ENCODE measurements around the gene POU2AF1.
"Not testable (repeated sequence)": the region's sequence is repeated elsewhere in the genome, so short reads cannot be mapped to it uniquely, and the experiment has no call there.

POU2AF1 gene

DNA sequence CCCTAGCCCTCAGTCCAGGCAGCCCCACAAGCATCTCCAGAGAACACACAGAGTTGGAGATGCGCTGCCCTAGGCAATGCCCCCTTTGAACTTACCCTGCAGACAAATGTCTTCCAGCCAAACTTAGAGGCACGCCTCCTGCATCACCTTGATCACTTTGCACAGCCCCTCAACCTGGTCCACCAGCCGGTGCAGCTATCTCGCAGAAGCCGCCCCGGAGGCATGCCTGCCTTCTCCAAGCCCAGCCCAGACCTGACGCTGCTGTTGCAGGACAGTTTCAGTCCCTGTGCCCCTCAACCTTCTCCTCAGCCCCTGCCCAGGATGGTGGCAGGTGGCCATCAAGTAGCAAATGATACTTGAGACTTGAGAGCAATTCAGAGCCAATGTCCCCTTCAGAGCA lies 16.7 kb upstream of the POU2AF1 start:
- Histone ChIP-seq H3K27ac (ENCODE audit: low read length) (no peak overlapping the region), H3K4me1 (ENCODE audit: control insufficient read depth, low read depth, low read length) (no peaks in the 10 kb centered on the region), H3K9ac (ENCODE audit: low read length) (no peak overlapping the region), H3K4me3 (ENCODE audit: low read length) (no peak overlapping the region), H3K9me3 (ENCODE audit: control insufficient read depth, low read depth, low read length) (no peaks in the 10 kb centered on the region), H3K36me3 (ENCODE audit: control insufficient read depth, low read depth, low read length) (no peaks in the 10 kb centered on the region), H3K27me3 (ENCODE audit: control insufficient read depth, insufficient read depth, low read length) (no peaks in the 10 kb centered on the region)

DNA sequence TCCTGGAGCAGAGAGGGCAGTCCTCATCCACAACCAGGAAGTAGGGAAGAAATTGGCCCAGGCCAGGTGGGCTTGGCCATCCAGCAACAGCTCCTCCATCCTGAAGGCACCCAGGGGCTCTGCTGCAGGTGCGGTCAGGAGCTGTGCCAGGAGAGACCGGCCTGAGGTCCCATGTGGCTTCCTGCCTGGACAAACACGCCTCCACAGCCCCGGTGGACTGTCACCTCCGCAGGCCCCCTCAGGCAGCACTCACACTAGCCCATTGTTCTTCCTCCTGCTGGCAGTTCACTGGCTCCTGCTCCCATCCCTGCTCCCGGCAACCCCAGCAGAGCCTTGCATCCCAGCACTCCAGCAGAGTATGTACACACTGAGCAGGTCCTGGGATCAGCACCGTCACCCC lies 16.0 kb upstream of the POU2AF1 start:
- H3K36me3 ChIP-seq (ENCODE audit: control insufficient read depth, low read depth, low read length), result no peaks in the 10 kb centered on the region
- no peak overlapping the region for H3K27ac ChIP-seq (ENCODE audit: low read length)
- no peaks in the 10 kb centered on the region for H3K27me3 ChIP-seq (ENCODE audit: control insufficient read depth, insufficient read depth, low read length)
- no peak overlapping the region for H3K9ac ChIP-seq (ENCODE audit: low read length)
- H3K9me3 ChIP-seq (ENCODE audit: control insufficient read depth, low read depth, low read length), result no peaks in the 10 kb centered on the region
- H3K4me1 ChIP-seq (ENCODE audit: control insufficient read depth, low read depth, low read length), result no peaks in the 10 kb centered on the region
- no peak overlapping the region for H3K4me3 ChIP-seq (ENCODE audit: low read length)

DNA sequence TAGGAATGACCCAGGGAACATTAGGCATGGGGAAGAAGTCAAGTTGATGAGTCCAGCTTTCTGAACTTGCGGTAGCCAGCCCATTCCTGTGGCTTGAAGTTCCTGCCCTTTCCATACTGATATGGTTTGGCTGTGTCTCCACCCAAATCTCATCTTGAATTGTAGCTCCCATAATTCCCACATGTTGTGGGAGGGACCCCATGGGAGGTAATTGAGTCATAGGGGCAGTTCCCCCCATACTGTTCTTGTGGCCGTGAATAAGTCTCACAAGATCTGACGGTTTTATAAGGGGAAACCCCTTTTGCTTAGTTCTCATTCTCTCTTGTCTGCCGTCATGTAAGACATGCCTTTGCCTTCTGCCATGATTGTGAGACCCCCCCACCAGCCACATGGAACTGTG lies 15.1 kb upstream of the POU2AF1 start:
- not testable (repeated sequence) for H3K9me3 ChIP-seq (ENCODE audit: control insufficient read depth, low read depth, low read length); H3K4me3 ChIP-seq (ENCODE audit: low read length); H3K27me3 ChIP-seq (ENCODE audit: control insufficient read depth, insufficient read depth, low read length); H3K36me3 ChIP-seq (ENCODE audit: control insufficient read depth, low read depth, low read length); H3K4me1 ChIP-seq (ENCODE audit: control insufficient read depth, low read depth, low read length); H3K27ac ChIP-seq (ENCODE audit: low read length); H3K9ac ChIP-seq (ENCODE audit: low read length)

DNA sequence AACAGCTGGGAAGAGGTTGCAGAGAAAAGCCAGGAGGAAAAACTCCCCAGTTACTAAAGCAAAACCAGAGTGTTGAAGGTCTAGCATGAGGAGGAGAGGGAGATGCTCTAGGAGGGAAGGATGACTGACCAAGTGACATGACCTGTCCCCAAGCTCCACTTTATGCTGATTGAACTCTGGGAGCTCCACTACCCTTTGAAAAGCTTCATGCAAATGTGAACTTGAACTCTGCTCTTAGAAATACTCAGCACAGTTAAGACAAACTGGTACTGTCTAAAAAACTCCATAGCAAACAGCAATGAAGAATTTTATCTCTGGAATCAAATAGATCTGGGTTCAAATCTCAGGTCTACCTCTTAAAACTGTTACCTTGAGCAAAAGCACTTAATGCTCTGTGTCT lies 14.5 kb upstream of the POU2AF1 start:
- no peaks in the 10 kb centered on the region for H3K27me3 ChIP-seq (ENCODE audit: control insufficient read depth, insufficient read depth, low read length)
- no peaks in the 10 kb centered on the region for H3K36me3 ChIP-seq (ENCODE audit: control insufficient read depth, low read depth, low read length)
- no peak overlapping the region for H3K9ac ChIP-seq (ENCODE audit: low read length)

DNA sequence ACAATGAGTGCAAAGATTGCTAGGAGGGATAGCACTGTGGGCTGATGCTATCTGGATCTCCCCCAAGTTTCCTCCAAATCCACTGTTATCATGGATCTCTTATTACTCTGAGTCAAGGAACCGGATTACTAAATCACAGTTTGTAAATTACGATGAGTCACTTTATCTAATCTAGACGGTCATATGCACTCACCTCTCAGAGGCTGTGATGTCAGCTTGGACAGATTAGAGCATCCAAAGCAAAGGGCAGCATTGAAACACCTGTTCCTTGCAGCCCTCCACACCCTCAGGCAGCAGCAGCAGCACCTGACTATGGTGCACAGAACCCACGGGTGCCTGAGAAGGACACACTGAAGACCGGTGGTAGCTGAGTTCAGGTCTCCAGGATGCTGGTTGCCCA lies 14.0 kb upstream of the POU2AF1 start:
- Histone ChIP-seq H3K9ac (ENCODE audit: low read length) (no peak overlapping the region), H3K27me3 (ENCODE audit: control insufficient read depth, insufficient read depth, low read length) (no peaks in the 10 kb centered on the region), H3K9me3 (ENCODE audit: control insufficient read depth, low read depth, low read length) (no peaks in the 10 kb centered on the region), H3K4me3 (ENCODE audit: low read length) (no peak overlapping the region), H3K27ac (ENCODE audit: low read length) (no peak overlapping the region), H3K36me3 (ENCODE audit: control insufficient read depth, low read depth, low read length) (no peaks in the 10 kb centered on the region), H3K4me1 (ENCODE audit: control insufficient read depth, low read depth, low read length) (no peaks in the 10 kb centered on the region)

More for the DNA sequence above, 14.5 kb upstream of the POU2AF1 start:
- no peaks in the 10 kb centered on the region for H3K4me1 ChIP-seq (ENCODE audit: control insufficient read depth, low read depth, low read length)
- H3K9me3 ChIP-seq (ENCODE audit: control insufficient read depth, low read depth, low read length), result no peaks in the 10 kb centered on the region
- no peak overlapping the region for H3K27ac ChIP-seq (ENCODE audit: low read length)
- H3K4me3 ChIP-seq (ENCODE audit: low read length), result no peak overlapping the region

DNA sequence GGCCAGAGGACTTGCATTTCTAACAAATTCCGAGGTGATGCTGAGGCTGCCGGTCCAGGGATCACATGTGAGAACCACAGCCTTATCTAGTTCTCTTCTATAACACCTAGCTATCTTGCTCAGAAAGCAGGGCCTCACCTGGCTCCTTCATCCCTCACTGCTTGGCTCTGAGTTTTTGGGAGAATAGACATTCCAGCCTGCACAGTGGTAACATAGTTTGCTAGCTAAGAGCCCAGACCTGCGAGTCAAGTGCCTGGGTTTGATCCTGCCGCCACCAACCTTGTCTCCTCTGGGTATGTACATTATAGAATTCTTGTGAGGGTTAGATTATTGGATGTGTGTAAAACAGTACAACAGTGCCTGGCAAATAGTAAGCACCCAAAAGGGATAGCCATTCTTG lies 13.5 kb upstream of the POU2AF1 start:
- Histone ChIP-seq H3K9me3 (ENCODE audit: control insufficient read depth, low read depth, low read length) (no peaks in the 10 kb centered on the region), H3K4me1 (ENCODE audit: control insufficient read depth, low read depth, low read length) (no peaks in the 10 kb centered on the region), H3K27ac (ENCODE audit: low read length) (no peak overlapping the region), H3K36me3 (ENCODE audit: control insufficient read depth, low read depth, low read length) (no peaks in the 10 kb centered on the region), H3K27me3 (ENCODE audit: control insufficient read depth, insufficient read depth, low read length) (no peaks in the 10 kb centered on the region), H3K4me3 (ENCODE audit: low read length) (no peak overlapping the region), H3K9ac (ENCODE audit: low read length) (no peak overlapping the region)

DNA sequence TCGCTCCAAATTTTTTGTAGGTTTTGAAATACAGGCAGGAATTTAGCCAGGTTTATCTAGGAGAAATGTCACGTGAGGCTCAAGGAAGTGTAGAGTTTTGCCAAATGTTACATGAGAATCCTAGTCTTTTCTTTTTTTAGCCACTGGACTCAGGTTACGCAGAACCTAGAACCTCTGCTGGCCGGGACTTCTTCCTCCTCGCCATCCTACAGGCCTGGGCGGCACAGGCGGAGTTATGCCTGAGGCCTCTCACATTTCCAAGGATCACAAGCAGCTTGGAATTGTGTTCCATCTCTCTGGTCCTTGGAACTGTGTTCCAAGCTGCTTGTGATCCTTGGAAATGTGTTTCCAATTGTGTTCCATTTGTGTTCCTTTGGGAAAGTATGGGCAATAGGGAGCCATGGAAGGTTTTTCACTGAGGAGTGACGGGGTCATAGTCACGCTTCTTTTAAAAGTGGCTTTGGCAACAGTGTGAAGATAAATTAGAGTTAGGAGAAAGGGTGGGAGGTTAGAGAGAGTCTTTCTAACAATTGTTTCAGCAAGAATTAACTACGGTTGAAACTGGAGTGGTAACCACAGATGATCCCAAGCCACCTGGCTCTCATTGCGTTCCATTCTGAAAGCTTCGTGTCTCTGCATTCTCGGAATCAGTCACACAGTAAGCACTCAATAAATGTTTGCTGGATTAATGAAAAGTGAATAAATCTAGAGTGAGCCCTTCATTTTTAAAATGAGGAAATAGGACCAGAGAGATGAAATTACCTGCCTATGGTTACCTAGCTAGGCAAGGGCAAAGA lies 12.5 kb upstream of the POU2AF1 start:
- Histone ChIP-seq H3K9ac (ENCODE audit: low read length) (no peak overlapping the region), H3K27me3 (ENCODE audit: control insufficient read depth, insufficient read depth, low read length) (no peaks in the 10 kb centered on the region), H3K36me3 (ENCODE audit: control insufficient read depth, low read depth, low read length) (no peaks in the 10 kb centered on the region), H3K27ac (ENCODE audit: low read length) (no peak overlapping the region), H3K4me1 (ENCODE audit: control insufficient read depth, low read depth, low read length) (no peaks in the 10 kb centered on the region), H3K4me3 (ENCODE audit: low read length) (no peak overlapping the region), H3K9me3 (ENCODE audit: control insufficient read depth, low read depth, low read length) (no peaks in the 10 kb centered on the region)

DNA sequence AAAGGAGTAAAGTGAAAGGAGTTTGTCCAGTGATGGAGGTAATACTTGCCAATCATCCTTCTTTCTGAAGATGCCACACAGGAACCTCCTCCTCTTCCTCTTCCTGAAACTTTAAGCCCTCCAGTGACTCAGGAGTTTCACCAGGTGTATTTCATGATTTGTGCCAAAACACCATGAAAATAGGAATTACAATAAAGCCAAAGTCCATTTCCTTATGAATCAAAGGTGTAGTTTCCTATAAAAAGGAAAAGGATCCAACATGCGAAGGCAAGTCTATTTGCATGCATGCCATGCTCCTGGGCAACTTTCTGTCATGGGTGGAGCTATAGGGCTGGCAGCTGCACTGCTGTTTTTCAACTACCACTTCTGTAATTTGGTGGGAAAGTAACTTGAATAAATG lies 9.8 kb upstream of the POU2AF1 start:
- no peaks in the 10 kb centered on the region for H3K27me3 ChIP-seq (ENCODE audit: control insufficient read depth, insufficient read depth, low read length)
- H3K4me3 ChIP-seq (ENCODE audit: low read length), result no peak overlapping the region
- no peak overlapping the region for H3K27ac ChIP-seq (ENCODE audit: low read length)
- no peaks in the 10 kb centered on the region for H3K9me3 ChIP-seq (ENCODE audit: control insufficient read depth, low read depth, low read length)
- H3K36me3 ChIP-seq (ENCODE audit: control insufficient read depth, low read depth, low read length), result no peaks in the 10 kb centered on the region
- no peak overlapping the region for H3K9ac ChIP-seq (ENCODE audit: low read length)
- no peaks in the 10 kb centered on the region for H3K4me1 ChIP-seq (ENCODE audit: control insufficient read depth, low read depth, low read length)

DNA sequence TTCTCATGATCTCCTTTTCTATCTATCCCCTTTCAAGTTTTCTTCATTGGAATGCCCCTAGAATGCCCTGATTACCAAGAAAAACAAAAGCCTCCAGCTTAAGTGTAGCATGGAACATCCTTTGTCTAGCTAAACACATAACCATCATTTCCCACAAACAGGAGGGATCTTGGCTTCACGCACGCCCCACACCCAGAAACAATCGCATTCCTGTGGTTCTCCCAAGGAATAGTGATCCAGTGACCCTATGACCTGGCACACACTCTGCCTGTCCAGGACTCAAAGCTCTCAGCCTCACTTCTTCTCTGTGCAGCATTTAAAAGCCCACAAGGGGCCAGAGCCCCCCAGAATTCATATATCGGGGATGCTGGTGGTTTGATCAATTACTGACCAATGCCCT lies 9.3 kb upstream of the POU2AF1 start:
- no peak overlapping the region for H3K27ac ChIP-seq (ENCODE audit: low read length)
- no peaks in the 10 kb centered on the region for H3K36me3 ChIP-seq (ENCODE audit: control insufficient read depth, low read depth, low read length)
- no peaks in the 10 kb centered on the region for H3K4me1 ChIP-seq (ENCODE audit: control insufficient read depth, low read depth, low read length)
- H3K9ac ChIP-seq (ENCODE audit: low read length), result no peak overlapping the region
- no peak overlapping the region for H3K4me3 ChIP-seq (ENCODE audit: low read length)
- no peaks in the 10 kb centered on the region for H3K9me3 ChIP-seq (ENCODE audit: control insufficient read depth, low read depth, low read length)
- H3K27me3 ChIP-seq (ENCODE audit: control insufficient read depth, insufficient read depth, low read length), result no peaks in the 10 kb centered on the region

DNA sequence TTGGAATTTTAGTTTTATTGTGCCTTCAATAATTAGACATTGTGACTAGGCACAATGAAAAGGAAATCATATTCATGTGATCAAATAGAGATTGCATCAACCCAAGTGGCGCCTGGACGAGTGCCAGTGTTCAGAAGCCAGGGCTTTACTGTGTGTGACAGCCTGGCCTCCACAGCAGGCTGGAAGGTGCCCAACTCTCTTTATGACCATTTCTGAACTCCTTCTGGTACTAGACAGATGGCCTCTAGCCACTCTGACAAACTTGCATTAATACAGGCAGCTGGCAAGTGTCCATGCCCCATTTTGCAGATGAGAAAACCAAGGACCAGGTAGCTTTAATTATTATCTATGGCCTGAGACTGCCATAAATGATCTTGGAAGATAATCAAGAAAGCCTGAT lies 8.3 kb upstream of the POU2AF1 start:
- H3K4me3 ChIP-seq (ENCODE audit: low read length), result no peak overlapping the region
- H3K36me3 ChIP-seq (ENCODE audit: control insufficient read depth, low read depth, low read length), result no peaks in the 10 kb centered on the region
- no peak overlapping the region for H3K9ac ChIP-seq (ENCODE audit: low read length)
- H3K4me1 ChIP-seq (ENCODE audit: control insufficient read depth, low read depth, low read length), result no peaks in the 10 kb centered on the region
- H3K9me3 ChIP-seq (ENCODE audit: control insufficient read depth, low read depth, low read length), result no peaks in the 10 kb centered on the region
- H3K27me3 ChIP-seq (ENCODE audit: control insufficient read depth, insufficient read depth, low read length), result no peaks in the 10 kb centered on the region
- no peak overlapping the region for H3K27ac ChIP-seq (ENCODE audit: low read length)

DNA sequence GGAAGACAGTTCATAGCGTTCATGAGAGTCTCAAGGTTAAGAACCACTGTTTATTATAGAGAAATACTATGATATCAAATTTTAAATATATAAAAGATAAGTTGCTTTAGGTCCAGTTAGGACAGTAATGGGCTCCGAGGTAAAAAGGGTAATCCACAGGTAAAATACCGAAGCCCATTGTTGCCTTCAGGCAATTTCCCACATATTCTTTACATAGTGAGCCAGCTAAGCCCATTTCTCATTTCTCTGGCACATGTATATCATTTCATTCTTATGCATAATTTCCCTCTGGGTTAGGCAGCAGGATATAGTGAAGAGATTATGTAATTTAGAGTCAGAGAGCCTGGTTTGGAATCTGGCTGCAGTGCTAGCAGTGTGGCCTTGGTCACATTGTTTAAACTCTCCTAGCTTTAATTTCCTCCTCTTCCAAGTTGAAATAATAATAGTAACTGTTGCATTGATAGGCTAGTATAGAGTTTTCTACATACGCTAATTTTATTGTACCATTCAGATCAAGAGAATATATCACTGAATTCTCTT lies 7.6 kb upstream of the POU2AF1 start:
- H3K9me3 ChIP-seq (ENCODE audit: control insufficient read depth, low read depth, low read length), result no peaks in the 10 kb centered on the region
- no peak overlapping the region for H3K9ac ChIP-seq (ENCODE audit: low read length)
- H3K4me3 ChIP-seq (ENCODE audit: low read length), result no peak overlapping the region
- H3K4me1 ChIP-seq (ENCODE audit: control insufficient read depth, low read depth, low read length), result no peaks in the 10 kb centered on the region
- no peak overlapping the region for H3K27ac ChIP-seq (ENCODE audit: low read length)
- H3K27me3 ChIP-seq (ENCODE audit: control insufficient read depth, insufficient read depth, low read length), result no peaks in the 10 kb centered on the region
- no peaks in the 10 kb centered on the region for H3K36me3 ChIP-seq (ENCODE audit: control insufficient read depth, low read depth, low read length)

DNA sequence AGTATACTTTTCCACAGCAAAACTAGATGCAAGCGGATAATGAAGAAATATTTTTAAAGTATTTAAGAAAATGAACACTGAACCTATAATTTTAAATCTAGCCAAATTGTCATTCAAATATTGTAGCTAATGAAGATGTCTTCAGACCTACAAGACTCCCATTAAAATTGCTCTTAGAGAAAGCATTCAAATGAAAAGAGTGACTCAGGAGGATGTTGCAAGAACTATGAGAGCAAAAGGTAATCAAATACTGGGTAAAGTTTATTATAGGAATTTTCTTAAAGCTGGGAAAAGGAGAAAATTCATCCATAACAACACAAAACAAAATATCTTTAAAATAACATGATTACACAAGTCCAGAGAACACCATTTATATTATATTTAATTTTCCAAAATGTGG lies 5.4 kb upstream of the POU2AF1 start:
- Histone ChIP-seq H3K9ac (ENCODE audit: low read length) (no peak overlapping the region), H3K36me3 (ENCODE audit: control insufficient read depth, low read depth, low read length) (no peaks in the 10 kb centered on the region), H3K27ac (ENCODE audit: low read length) (no peak overlapping the region), H3K27me3 (ENCODE audit: control insufficient read depth, insufficient read depth, low read length) (no peaks in the 10 kb centered on the region), H3K4me3 (ENCODE audit: low read length) (no peak overlapping the region), H3K9me3 (ENCODE audit: control insufficient read depth, low read depth, low read length) (no peaks in the 10 kb centered on the region), H3K4me1 (ENCODE audit: control insufficient read depth, low read depth, low read length) (no peaks in the 10 kb centered on the region)
